NCI-H2081 (cell line): ENCODE measurements around the gene COA4.
"Not testable (repeated sequence)": the region's sequence is repeated elsewhere in the genome, so short reads cannot be mapped to it uniquely, and the experiment has no call there.

ENCODE experiments used
- DNase-seq, 2 experiments: peaks; one replicate each; lab custom pipeline; 2025; lab: John Stamatoyannopoulos, UW

Gene COA4

DNA sequence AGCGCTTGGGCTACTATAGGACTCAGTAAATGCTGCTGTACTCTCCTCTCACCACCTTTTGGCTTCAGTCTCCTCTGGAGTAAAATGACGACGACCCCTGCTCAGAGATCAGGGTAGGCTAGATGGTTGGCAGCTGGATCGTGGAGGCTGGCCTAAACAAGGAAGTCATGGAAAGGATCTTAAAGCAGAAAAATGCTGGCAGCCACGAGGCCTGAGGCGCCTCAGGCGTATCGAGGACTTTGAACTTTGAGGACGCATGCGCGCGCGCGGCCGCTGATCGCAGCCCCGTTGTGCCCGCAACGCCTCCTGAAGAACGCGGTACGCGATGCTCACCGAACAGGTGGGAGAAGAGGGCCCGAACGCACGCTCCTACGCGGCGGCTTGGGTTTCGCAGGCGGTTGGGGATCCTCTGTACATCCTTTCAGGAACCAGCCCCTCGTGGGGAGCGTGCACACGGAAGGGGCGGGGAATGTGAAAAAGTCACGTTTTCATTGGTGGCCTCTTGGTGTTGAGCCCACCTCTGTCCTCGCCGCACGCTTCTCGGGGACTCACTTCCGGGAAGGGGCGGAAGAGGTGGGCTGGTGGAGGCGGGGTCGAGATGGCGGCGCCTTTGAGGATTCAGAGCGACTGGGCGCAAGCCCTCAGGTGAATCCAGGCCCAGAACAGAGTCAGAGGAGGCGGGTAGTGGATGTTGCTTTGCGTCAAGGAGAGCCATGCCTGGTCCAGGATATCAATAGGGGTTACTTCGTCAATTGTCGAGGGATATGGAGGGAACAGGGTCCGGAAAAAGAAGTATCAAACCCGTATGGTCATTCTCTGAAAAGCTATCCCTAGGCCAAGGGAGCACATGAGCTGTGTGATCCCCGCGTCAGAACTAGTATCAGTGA lies at the start of gene COA4, which contains the start of gene PAAF1:
Gene COA4 (minus strand): TSS at position 423 of the 887 bp plus-strand sequence. CDS start 3,468 bp downstream, outside the sequence.
Gene PAAF1 (plus strand): TSS at position 576 of the 887 bp plus-strand sequence. CDS start 23 bp downstream, at position 599.
- DNase-seq, result peak; percentile 97 to 98

DNA sequence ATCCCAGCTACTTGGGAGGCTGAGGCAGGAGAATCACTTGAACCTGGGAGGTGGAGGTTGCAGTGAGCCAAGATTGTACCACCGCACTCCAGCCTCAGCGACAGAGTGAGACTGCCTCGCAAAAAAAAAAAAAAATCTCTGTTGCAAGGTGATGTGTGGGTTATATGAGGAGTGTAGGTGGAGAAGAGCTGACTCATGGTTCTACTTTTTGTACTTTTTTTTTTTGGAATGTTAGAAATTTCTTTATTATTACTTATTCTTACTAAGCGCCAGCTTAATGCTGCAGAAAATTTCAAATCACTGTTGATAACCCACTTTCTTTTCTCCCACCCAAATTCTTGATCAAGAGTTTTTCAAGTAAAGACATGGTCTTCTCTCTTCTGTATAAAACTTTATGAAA lies 44.5 kb upstream of the COA4 start:
- no peak for DNase-seq

- no peak for DNase-seq
Measured at GRCh38 chr11:73916435-73916834, 39.8 kb upstream of the COA4 start.

GRCh38 chr11:73914284-73914683 lies 37.6 kb upstream of the COA4 start:
- no peak for DNase-seq

GRCh38 chr11:73913472-73913871 lies 36.8 kb upstream of the COA4 start:
- DNase-seq, result no peak

DNA sequence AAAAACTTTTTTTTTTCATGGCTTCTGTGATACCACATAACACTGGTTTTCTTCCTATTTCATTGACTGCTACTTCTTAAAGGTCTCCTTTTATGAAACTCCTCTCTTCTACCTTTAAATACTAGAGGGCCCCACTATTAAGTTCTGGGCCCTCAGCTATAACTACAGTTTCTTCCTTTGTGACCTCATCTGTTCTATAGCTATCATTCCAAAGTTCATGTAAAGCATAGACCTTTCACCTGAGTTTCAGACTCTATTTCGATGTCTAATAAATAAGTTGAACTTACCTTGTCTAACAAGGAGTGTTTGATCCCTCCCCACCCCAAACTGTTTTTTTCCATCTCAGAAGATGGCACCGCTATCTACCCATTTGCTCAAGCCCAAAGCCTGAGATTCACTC lies 35.4 kb upstream of the COA4 start:
- DNase-seq, result no peak

DNA sequence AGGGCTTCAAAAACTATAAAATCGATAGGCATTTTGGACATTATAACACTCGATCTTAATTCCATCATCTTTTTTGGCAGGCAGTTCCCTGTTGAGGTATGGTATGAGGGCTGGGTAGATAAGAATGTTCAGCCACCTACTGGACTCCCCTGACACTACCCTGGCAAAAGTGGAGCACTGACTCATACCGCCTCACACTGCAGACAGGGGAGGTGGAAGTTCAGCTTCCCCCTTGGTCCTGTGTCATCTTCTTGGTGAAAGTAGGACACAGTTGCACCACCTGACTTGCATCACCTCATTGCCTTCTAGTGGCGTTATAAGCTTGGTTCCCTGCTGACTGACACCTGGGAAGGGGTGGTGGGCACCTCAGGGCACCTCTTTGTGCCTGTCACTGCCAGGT lies 30.5 kb upstream of the COA4 start:
- no peak for DNase-seq

DNA sequence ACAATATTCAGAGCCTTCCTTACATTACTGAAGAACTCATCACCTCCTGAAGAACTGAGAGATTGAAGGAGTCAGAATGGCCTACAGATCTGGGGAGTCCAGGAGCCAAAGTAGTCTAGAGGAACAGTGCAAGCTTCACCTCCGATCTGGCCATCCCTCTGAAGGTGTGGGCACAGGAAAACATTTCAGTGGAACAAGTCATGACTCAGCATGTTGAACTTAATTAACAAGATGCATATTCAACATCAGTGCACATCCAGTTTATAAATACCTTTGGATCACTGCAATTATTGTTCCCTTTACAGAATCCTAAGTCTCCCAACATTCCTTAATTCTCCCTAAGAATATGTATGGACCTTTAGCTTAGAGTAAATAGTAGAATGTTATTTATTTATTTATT lies 25.7 kb upstream of the COA4 start:
- no peak for DNase-seq

DNA sequence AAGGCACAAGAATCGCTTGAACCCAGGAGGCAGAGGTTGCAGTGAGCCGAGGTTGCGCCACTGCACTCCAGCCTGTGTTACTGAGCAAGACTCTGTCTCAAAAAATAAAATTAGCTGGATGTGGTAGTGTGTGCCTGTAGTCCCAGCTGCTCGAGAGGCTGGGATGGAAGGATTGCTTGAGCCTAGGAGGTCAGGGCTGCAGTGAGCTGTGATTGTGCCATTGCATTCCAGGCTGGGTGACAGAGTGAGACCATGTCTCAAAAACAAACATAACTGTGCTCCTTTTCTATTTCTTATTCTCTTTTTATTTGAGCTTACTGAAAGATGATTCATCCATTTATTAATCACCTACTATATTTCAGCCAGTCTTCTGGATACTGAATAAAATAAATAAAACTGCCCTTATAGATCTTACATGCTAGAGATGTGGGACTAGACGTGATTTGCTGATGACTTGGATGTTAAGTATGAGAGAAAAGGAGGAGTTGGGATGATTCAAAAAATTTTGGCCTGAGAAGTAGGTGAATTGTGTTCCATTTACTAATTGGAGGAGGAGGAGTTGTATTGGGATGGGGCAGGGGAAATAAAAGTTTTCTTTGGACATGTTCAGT lies 18.2 kb upstream of the COA4 start:
- DNase-seq, result no peak

GRCh38 chr11:73893041-73893440 lies 16.4 kb upstream of the COA4 start:
- no peak for DNase-seq

DNA sequence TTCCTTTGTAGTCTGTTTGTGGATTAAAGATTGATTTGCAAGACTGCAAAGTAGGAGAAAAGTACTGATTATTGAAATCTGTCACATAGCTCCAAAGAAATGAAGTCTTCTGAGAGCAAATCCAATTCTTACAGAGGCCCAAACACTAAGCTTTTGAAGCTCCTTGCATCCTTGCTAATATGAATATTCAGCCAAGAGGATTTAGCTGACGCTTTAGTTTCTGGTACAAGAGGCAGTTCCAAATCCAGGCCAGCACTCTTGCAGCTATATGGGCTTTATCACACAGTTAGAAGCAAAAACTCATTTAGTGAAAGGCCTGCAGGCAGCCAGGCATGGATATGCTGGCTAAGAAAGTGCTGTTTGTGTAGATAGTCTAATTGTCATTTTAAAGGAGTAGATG lies 12.9 kb upstream of the COA4 start:
- no peak for DNase-seq

DNA sequence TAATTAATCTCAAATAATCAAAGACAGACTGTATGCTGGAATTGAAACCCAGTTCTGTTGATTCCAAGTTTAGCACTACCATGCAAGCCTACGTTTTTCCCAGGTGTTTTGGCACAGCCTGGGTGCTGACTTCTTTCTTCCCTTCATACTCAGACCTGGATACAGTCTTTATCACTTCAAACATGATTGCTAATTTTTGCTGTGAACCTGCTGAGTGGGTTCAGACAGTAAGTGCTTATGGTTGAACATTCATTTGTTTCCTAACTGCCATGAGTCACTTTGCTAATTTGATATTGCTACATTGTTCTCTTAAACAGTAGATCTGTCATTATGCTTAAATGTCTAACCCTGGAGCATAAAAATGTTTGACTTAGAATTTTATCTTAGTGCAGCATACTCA lies 12.4 kb upstream of the COA4 start:
- DNase-seq, result no peak

GRCh38 chr11:73888244-73888643 lies 11.6 kb upstream of the COA4 start:
- no peak for DNase-seq

GRCh38 chr11:73883856-73884255 lies 7.2 kb upstream of the COA4 start:
- no peak for DNase-seq

DNA sequence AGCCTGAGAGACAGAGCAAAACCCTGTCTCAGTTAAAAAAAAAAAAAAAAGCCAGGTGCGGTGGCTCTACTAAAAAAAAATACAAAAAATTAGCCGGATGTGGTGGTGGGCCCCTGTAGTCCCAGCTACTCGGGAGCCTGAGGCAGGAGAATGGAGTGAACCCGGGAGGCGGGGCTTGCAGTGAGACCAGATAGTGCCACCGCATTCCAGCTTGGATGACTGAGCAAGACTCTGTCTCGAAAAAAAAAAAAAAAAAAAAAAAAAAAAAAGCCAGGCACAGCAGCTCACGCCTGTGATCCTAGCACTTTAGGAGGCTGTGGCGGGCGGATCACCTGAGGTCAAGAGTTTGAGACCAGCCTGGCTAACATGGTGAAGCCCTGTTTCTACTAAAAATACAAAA lies 3.8 kb upstream of the COA4 start:
- not testable (repeated sequence) for DNase-seq

DNA sequence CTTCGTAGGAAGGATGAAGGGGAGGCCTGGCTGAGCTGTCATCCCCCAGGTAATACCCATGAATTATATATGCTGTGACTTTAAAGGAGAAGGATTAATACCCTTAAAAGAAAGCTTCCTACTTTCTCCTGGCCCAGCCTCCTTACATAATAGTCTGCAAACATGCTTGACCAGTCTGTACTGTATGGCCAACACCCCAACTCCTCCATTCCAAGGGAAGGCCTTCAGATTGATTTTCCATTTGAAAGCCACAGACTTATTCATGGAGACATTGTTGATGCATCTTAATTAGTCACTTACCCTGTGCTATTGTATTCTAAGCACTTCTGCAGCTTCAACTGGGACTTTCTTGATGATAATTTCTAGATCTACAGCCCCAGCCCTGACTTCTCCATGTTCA lies 2.1 kb upstream of the COA4 start:
- DNase-seq, result no peak

- DNase-seq, result no peak
Measured at GRCh38 chr11:73875840-73876239, 806 bp downstream of the COA4 start.

- DNase-seq, result no peak
Measured at GRCh38 chr11:73875380-73875779, 1.3 kb downstream of the COA4 start.

DNA sequence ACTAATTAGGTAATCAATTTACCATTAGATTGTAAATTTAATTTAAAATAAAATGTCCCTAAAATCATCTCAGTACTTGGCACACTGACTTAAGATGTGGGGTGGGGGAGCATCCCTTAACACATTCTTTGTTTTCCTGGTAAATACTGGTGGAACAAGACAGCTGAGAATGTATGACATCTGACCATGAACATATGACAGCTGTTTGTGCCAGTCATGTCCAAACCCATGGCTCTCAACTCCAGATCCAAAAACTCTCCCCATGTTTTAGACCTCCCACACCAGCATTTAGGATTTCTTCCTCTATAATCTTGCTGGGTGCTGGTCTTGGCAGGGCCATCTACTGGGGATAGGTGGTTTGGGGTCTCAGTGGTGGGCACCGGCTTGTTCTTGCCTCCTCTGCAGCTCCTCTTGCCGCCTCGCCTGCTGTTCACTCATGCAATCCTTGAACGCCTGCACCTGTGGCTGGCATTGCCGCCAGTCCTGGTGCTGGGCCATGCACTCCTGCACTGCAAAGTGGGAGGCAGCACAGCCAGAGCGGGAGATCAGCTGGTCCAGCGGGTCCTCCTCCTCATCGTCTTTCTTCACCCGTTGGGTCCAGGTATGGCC lies 3.8 kb downstream of the COA4 start:
- DNase-seq, result no peak

GRCh38 chr11:73870261-73870660 lies 6.4 kb downstream of the COA4 start:
- DNase-seq, result no peak

DNA sequence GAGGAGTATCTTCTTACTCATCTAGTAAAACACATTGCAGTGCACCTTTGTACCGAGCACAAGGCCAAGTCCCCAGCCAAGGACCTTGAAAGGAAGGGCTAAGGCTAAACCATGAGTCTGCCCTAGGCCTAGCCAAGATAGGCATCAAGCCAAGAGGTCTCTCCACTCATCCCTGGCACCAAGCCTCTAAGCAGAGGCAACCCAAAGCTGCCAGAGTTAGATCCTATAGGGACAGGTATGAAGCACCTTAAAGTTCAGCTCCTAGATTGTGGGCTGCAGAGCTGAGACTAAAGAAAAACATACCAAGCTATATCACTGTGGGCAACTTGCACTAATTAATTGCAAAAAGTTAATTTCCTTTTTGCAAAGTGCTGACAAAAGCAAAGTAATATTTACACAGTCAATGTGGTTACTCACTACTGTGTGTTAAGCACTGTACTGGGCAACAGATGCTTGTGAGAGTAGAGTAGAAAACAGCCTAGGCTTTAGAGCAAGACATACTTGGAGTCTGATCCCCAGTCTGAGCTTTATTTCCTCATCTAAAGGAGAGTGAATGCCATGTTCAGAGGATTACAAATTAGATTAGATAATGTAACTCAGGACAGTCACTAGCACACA lies 7.2 kb downstream of the COA4 start:
- DNase-seq, result no peak

DNA sequence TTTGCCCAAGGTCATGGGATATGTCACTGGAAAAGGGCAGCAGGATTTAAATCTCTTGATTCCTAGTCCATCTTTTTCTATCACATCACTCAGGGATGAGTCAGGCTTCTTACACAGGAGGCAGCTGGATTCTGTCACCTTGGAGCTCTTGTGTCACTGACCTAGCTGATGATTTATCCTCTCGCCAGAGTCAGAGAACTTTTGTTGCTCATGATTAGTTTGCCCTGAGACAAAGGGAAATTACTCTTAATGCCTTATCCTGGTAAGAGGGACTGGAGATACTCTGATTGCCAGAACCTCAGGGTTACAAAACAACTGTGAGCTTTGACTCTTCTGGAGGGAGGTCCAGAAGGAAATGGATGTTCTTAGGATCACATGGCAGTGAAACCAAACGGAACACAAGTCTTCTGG lies 10.1 kb downstream of the COA4 start:
- DNase-seq, result no peak
